Astrocyte of the spinal cord (primary cell): ENCODE results near the gene ITGA1.

Experiments used
- DNase-seq: peaks from one replicate; pipeline ENCODE4 v3.0.0; 2011; ENCODE audit warnings: low read depth, low spot score
- H3K4me3 ChIP-seq: 2 replicates; pipeline ENCODE4 v1.5.1; 2011; ENCODE audit warnings: low read depth, mild to moderate bottlenecking, low read length, moderate library complexity
- CTCF ChIP-seq: IDR thresholded peaks from 2 replicates; pipeline ENCODE4 v1.5.1; 2012; ENCODE audit warnings: low read depth, mild to moderate bottlenecking, low read length, inconsistent platforms
- in situ Hi-C: cut with HindIII; loops from 2 replicates; pipeline ENCODE4 v1.10.0; 2017; ENCODE audit warnings: low sequenced_read_pairs

ITGA1 gene

GRCh38 chr5:52875827-52876226 lies 88.1 kb downstream of the ITGA1 start:
- no peak for DNase-seq
- TF ChIP-seq CTCF, result no peak
- H3K4me3 ChIP-seq, result no peak overlapping the region
- in situ Hi-C loops, result no loop called here

- H3K4me3 ChIP-seq, result no peak overlapping the region
- in situ Hi-C loops, result no loop called here
- DNase-seq, result no peak
- TF ChIP-seq CTCF, result no peak
These were observed 88.7 kb downstream of the ITGA1 start for GRCh38 chr5:52876456-52876855.

- in situ Hi-C loops, result no loop called here
- no peak overlapping the region for H3K4me3 ChIP-seq
- DNase-seq, result peak; percentile 42
- no peak for TF ChIP-seq CTCF
These were observed 90.9 kb downstream of the ITGA1 start for GRCh38 chr5:52878656-52879055.

GRCh38 chr5:52880541-52880940 lies 92.8 kb downstream of the ITGA1 start:
- DNase-seq, result no peak
- TF ChIP-seq CTCF, result no peak
- H3K4me3 ChIP-seq, result no peak overlapping the region
- in situ Hi-C loops, result no loop called here

- in situ Hi-C loops, result no loop called here
- TF ChIP-seq CTCF, result no peak
- DNase-seq, result no peak
- no peak overlapping the region for H3K4me3 ChIP-seq
These were observed 93.8 kb downstream of the ITGA1 start for GRCh38 chr5:52881468-52881867.

DNA sequence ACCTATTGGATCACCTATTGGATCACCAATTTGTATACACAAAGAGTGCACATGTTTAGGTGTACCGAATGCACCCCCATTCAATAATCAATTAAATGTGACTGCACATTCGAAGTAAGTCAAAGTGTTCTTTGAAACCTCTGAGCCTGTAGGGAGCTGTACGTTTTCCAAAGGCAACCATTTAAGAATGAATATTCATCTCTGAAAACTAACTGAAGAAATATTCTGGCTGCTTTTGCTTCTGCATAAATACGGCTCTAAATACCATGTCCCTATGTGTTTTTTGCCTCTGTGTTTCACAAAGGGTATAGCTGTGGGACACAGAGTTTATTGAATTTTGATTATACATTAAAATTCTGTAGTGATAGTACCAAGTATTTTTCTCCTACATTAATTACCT lies 95.4 kb downstream of the ITGA1 start:
- in situ Hi-C loops, result no loop called here
- no peak for DNase-seq
- TF ChIP-seq CTCF, result no peak
- H3K4me3 ChIP-seq, result no peak overlapping the region

- in situ Hi-C loops, result no loop called here
- H3K4me3 ChIP-seq, result no peak overlapping the region
- TF ChIP-seq CTCF, result no peak
- DNase-seq, result no peak
These were observed 96.7 kb downstream of the ITGA1 start for GRCh38 chr5:52884453-52884852.
